Omental fat pad (tissue), 4 donors: ENCODE results near the gene FAM8A1. TPM values are rescaled to one million over a fixed set of nuclear protein-coding genes. Genes with fewer than 3 reads are reported as not detected.

Experiments
- ATAC-seq: fragments of 150-250 bp; one replicate; pipeline ENCODE4 v1.9.1; 2016; ENCODE audit warnings: mild to moderate bottlenecking, moderate library complexity; ENCODE audit not compliant: low FRiP score
- DNase-seq: peaks from one replicate; pipeline ENCODE4 v3.0.0-alpha.2; 2019; ENCODE audit warnings: low spot score
- CTCF ChIP-seq, 3 donors: fragments of 450-650 bp; IDR thresholded peaks; one replicate each; pipeline ENCODE4 v1.5.1; 2016 to 2017; ENCODE audit warnings: antibody characterized with exemption in 3 of 3, mild to moderate bottlenecking in 3 of 3, moderate library complexity in 2 of 3
- total RNA-seq, 4 donors: library from RNA; depleted of rRNA; stranded (reverse); fragments of >200 nt; gene quantifications; one replicate each; pipeline ENCODE4 v1.1.0, GENCODE V29; 2016

Gene FAM8A1
- total RNA-seq, 4 donors from 2014 or later, result 13.8 to 40.0 (median 27.6) TPM

- no peak for TF ChIP-seq CTCF (IDR thresholded peaks at IDR 0.05)
- no peak for ATAC-seq
Measured at GRCh38 chr6:17588011-17588410, 12.1 kb upstream of the FAM8A1 start.

GRCh38 chr6:17589406-17590096, 10.6 kb upstream of the FAM8A1 start:
- no peak for TF ChIP-seq CTCF (IDR thresholded peaks at IDR 0.05)
- ATAC-seq (no peak), DNase-seq (no peak)

More at GRCh38 chr6:17588011-17588410, 12.1 kb upstream of the FAM8A1 start:
- no peak for DNase-seq

- DNase-seq, result no peak
- TF ChIP-seq CTCF (IDR thresholded peaks at IDR 0.05), result no peak
- ATAC-seq, result no peak
Measured at GRCh38 chr6:17591287-17591686, 8.8 kb upstream of the FAM8A1 start.

GRCh38 chr6:17593246-17593645, 6.9 kb upstream of the FAM8A1 start:
- no peak for ATAC-seq
- no peak for TF ChIP-seq CTCF (IDR thresholded peaks at IDR 0.05)
- DNase-seq, result no peak

GRCh38 chr6:17596085-17596484, 4.0 kb upstream of the FAM8A1 start:
- TF ChIP-seq CTCF (IDR thresholded peaks at IDR 0.05), result no peak
- ATAC-seq, result no peak
- no peak for DNase-seq

- ATAC-seq (peak; percentile 73), DNase-seq (no peak)
- no peak for TF ChIP-seq CTCF (IDR thresholded peaks at IDR 0.05)
Measured at GRCh38 chr6:17600527-17601385, 654 bp downstream of the FAM8A1 start.

- DNase-seq, result no peak
- no peak for ATAC-seq
- TF ChIP-seq CTCF (IDR thresholded peaks at IDR 0.05), result no peak
Measured at GRCh38 chr6:17601386-17601703, 1.2 kb downstream of the FAM8A1 start.
